ENCODE data around the gene SLC25A45.

SLC25A45 gene

GRCh38 chr11:65325435-65325834 is 57.0 kb downstream of the SLC25A45 start:
- Histone ChIP-seq H3K4me1 (ENCODE audit: control insufficient read depth in 2 of 2, insufficient read depth in 2 of 2, low read length in 2 of 2) (peaks cover 3 to 6% of the 10 kb centered on the region in 2 donors), H3K9ac (ENCODE audit: low read depth in 1 of 2, low read length in 2 of 2) (no peak overlapping the region), H3K9me3 (ENCODE audit: control insufficient read depth in 2 of 2, low read length in 2 of 2) (no peaks in the 10 kb centered on the region), H3K27me3 (ENCODE audit: control insufficient read depth in 2 of 2, insufficient read depth in 2 of 2, low read length in 2 of 2) (no peaks in the 10 kb centered on the region), H3K36me3 (ENCODE audit: control insufficient read depth in 2 of 2, insufficient read depth in 2 of 2, low read length in 2 of 2) (peaks cover 14 to 20% of the 10 kb centered on the region in 2 donors), H3K27ac (ENCODE audit: low read depth in 2 of 2, low read length in 2 of 2) (no peak overlapping the region), H3K4me3 (ENCODE audit: low read length in 2 of 2) (no peak overlapping the region)
